HG02610 (cell line): ENCODE results near the gene RNPEP.
"Not testable (repeated sequence)": the region's sequence is repeated elsewhere in the genome, so short reads cannot be mapped to it uniquely, and the experiment has no call there.

Experiments used
- ATAC-seq: cut with Tn5 transposase; IDR thresholded peaks from one replicate; pipeline ENCODE4 v1.9.1; 2021; ENCODE audit warnings: mild to moderate bottlenecking, moderate library complexity; ENCODE audit not compliant: unreplicated experiment

RNPEP gene

DNA sequence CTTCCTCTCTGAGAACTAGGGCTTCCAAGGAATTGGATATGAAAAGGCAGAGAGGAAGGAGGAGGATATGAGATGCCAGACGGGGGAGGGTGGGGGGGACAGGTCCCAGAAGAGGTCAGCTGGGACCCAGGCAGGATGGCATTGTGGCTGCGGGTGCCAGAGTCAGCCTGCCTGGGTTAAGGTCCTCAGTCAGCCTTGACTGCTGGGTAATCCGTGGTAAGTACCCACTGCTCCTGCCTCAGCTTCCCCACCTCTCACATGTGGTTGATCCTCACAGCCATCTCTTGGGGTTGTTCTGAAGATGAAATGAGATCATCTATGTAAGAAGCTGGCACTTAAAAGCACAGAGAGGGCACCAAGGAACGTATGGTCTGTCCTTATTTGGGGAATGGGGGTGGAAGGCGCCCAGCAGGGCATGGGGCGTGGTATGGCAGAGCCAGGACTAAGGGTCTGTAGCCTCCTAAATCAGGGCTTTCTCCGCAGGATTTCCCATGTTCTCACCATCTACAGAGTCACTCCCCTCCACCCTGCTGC, 51.8 kb downstream of the RNPEP start:
- ATAC-seq: no peak

DNA sequence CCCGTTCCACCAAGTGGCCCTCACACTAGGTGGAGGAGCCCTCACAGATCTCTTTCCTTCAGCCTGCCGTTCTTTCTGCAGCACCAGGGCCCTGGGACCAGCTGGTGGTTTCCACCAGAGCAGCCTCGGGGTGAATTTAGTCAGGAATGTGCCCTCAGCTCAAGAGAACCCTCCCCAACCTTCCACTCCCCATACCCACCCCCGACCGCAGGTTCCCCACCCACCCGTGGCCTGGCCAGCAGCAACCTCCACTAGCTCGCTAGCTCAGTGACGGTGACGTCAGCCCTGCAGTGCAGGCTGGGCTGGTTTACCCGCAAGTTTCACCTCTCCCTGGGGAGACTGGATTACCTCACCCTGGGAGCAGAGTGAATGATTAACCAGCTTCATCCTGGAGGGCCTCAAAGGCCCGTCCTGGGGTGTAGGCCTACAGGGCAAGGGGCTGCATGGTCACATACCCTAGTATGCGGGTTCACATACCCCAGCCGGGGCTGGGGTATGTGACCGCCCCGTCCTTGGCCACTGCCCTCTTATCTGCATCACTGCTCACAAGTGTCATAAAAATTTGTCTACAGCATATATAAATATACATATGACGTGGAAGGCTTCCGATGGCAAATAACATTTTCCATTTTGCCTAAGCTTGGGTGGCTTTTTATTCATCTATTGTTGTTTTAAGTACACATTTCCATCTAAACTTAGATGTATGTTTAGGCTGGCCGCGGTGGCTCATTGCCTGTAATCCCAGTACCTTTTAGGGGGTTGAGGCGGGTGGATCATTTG, 52.4 kb downstream of the RNPEP start:
- no peak for ATAC-seq

DNA sequence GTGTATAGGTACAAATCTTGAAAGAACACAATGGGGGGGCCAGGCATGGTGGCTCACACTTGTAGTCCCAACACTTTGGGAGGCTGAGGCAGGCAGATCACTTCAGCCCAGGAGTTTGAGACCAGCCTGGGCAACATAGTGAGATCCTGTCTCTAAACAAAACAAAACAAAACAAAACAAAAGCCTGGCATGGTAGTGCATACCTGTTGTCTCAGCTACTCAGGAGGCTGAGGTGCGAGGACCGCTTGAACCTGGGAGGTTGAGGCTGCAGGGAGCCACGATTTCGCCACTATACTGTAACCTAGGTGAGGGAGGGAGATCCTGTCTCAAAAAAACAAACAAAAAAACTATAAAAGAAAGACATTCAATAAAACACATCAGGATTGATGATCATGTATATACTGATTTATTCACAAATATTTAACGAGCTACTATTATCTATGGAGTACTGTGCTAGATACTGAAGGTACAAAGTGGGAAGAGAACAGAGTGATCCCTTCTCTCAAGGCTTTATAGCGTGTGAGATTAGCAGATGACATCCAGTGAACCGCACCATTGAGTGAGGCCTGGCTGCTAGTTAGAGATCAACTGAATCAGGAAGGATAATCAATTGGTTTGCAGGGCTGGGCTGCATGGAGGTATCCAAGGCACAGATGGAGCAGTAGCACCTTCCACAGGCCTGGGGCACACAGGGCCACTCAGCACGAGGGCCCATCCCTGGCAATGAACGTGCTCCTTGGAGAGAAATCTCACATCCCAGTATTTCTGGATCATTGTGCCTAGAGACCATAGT, 54.3 kb downstream of the RNPEP start:
- no peak for ATAC-seq

DNA sequence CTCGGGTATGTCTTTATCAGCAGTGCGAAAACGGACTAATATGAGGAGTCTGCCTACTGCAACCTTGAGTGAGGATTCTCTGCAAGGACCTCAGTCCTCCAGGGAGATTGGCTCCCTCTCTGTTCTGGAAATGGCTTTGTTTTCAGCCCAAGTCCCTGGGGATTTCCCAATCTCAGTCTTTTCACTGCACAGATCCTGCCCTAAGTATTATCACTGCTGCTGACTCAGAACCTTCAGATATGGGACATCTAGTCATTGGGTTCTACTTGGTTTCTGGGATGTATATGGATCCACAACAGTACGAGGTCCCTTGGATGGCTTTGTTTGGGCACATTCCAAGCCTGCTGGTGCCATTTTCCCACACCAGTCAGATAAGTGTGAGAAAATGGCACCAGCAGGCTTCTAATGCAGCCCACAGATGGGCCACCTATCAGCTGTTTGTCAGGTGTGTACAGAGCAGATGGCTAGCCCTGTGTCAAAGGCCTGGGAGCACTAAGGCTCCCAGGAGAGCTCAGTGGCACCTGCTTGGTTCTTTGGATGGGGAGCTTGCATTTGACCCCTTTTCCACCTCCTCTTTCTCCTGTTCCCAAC, 55.4 kb downstream of the RNPEP start:
- ATAC-seq: no peak

DNA sequence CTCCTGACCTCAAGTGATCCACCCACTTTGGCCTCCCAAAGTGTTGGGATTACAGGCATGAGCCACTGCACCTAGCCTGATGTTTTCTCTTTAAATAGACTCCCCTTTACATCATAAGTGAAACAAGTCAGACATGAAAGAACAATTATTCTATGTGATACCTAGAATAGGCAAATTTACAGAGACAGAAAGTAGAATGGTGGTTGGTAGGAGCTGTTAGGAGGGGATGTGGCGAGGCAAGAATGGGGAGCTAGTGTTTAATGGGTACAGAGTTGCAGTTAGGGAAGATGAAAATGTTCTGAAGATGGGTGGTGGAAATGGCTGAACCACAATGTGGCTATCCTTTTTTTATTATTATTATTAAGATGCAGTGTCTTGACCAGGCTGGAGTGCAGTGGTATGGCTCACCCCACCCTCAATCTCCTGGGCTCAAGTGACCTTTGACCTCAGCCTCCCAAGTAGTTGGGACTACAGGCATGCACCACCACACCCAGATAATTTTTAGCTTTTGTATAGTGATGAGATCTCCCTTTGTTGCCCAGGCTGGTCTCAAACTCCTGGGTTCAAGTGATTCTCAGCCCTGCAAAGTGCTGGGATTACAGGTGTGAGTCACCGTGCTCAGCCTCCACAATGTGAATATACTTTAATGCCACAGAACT, 56.4 kb downstream of the RNPEP start:
- ATAC-seq: no peak

DNA sequence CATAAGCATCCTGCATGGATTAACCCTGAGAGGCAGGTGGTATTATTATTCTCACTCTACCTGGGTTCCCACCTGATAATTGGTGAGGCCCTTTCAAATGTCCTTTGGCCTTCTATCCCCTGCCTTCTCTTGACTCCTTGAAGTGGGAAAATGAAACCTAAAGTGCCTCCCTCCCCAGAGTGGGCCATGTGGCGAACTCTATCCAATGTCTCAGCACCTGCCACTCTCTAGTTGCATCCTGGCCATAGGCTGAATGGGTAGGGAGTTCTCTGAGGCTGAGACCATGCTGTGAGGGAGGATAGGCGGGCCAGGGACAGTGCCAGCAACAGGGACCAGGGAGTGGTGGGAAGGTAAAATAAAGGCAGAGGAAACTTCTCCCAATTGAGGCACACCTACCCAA, 63.3 kb downstream of the RNPEP start:
- ATAC-seq: no peak

DNA sequence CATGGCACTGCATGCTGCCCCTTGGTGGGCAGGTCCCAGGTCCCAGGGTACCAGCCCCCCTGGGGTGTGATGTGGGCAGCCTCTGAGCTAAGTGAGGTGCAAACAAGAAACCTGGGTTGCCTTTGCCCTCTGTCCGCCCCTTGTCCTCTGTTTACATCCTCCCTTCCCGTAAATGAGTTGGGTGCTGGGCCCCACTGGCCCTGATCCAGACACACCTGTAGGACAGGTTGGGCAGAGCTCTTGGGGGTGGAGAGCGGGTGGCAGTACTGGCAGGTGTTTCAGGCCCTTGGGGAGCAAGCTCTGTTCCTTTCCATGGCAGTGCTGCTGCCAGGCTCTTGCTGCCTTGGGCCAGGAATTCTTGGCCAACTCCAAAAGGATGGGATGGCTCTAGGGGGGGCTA, 63.8 kb downstream of the RNPEP start:
- ATAC-seq: no peak

DNA sequence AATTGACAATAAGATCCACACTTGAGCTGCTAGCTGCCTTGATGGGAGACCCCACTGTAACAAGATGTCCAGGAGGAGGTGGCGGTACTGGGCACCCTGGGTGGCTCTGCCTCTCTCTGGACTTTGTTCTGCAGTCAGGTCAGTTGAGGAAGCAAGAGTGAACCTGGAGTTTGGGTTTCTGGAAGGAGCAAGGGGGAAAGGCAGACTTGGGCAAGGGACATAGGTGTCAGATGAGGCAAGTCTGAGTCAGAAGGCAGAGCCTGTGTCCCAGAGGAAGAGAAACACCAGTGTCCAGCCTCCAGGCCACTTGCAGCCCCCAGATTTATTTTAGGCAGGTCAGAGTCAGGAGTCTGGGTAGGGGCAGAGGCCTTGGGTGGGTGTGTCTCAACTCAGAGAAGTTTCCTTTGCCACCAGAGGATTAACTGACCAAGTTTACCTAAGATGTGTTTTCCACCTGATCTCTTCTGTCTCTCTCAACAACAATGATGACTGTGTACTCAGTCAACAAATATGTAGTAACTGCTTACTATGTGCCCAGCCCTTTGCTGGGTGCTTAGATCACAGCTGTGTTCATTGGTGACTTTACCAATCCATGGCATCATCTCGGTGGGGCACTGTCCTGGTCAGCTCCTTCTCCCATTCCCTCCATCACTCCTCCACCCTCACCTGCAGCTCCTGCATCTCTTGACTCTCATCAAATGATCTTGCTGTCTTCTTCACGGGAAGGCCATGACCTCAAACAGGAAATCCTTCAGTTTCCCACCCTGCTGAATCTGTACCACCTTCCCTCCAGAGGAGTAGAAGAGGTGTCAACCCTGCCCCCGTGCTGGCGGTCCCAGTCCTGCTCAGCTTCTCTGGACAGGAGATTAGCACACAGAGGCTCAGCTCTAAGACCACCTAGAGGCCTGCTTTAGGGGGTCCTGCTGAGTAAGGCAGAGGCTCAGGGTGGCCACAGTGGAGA, 64.6 kb downstream of the RNPEP start:
- no peak for ATAC-seq

DNA sequence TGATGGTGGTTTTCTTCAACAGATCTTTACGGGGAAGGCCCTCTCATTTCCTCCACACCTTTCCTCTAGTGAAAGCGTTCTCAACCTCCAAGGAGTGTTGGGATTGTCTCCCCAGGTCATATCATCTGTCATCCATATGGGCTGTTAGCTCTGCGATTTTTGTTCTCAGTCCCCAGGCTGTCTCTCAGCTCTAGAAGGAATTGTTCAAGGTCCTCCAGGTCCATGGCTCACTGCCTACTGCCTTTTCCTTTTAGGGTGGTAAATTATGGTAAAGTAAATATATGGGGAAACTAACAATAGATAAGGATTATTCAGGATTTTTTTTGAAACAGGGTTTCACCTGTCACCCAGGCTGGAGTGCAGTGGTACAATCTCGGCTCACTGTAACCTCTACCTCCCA, 65.5 kb downstream of the RNPEP start:
- ATAC-seq: no peak

DNA sequence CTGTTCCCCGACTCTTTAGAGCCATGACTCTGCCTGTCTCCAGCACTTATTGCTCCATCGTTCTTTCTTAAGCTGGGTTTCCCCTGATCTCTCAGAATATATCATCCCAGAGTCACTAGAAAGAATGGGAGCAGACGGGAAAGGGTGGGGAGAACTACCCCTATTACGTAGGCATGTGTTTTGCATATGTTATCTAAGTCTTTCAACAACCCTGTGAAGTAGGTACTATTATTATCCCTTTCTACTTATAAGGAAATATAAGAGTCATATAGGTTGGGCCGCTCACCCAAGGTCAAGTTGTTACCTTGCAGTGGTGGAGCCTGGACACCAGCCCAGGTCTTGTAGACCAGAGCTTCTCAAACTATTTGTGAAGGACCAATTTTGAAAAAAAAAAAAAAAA, 66.7 kb downstream of the RNPEP start:
- ATAC-seq: no peak

DNA sequence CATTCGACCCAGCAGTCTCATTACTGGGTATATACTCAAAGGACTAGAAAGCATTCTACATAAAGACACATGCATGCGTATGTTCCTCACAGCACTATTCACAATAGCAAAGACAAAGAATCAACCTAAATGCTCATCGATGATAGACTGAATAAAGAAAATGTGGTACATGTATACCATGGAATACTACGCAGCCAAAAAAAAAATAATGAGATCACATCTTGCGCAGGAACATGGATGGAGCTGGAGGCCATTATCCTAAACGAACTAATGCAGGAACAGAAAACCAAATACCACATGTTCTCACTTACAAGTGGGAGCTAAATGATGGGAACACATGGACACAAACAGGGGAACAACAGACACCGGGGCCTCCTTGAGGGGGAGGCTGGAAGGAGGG, 71.6 kb downstream of the RNPEP start:
- no peak for ATAC-seq

DNA sequence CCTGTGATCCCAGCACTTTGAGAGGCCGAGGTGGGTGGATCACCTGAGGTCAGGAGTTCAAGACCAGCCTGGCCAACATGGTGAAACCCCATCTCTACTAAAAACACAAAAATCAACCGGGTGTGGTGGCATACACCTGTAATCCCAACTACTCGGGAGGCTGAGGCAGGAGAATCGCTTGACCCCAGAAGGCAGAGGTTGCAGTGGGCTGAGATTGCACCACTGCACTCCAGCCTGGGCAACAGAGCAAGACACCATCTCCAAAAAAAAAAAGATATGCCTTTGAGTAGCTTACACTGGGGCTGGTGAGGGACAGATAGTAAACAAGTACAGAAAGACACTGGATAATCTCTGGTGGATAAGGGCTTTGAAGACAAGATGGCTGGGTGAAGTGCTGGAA, 72.2 kb downstream of the RNPEP start:
- not testable (repeated sequence) for ATAC-seq
